Small intestine (tissue), 7 donors: ENCODE measurements around the gene MT3. TPM values are rescaled to one million over a fixed set of nuclear protein-coding genes. Genes with fewer than 3 reads are reported as not detected.
"Not testable (repeated sequence)": the region's sequence is repeated elsewhere in the genome, so short reads cannot be mapped to it uniquely, and the experiment has no call there.

Source experiments
- DNase-seq, 2 donors: peaks; one replicate each; pipeline versions ENCODE4 v3.0.0 to v3.0.0-alpha.2; 2013
- FAIRE-seq: peaks from 2 replicates; lab custom pipeline; 2012; peaks lifted over from hg19 to GRCh38; lab: Jason Lieb, UNC
- H3K27ac ChIP-seq, 3 donors: one replicate each; pipeline ENCODE4 v1.5.1; 2013; ENCODE audit warnings: low read length in 2 of 3, mild to moderate bottlenecking in 2 of 3, control low read depth in 1 of 3, inconsistent platforms in 1 of 3, low read depth in 1 of 3, moderate library complexity in 1 of 3
- H3K27me3 ChIP-seq, 3 donors: one replicate each; pipeline ENCODE4 v1.6.1; 2013; ENCODE audit warnings: low read length in 3 of 3, inconsistent platforms in 1 of 3; ENCODE audit not compliant: control insufficient read depth in 3 of 3, insufficient read depth in 3 of 3
- H3K36me3 ChIP-seq, 3 donors: one replicate each; pipeline ENCODE4 v1.6.1; 2013; ENCODE audit warnings: low read length in 3 of 3, inconsistent platforms in 1 of 3, low read depth in 1 of 3, mild to moderate bottlenecking in 1 of 3, moderate library complexity in 1 of 3; ENCODE audit not compliant: control insufficient read depth in 3 of 3, insufficient read depth in 2 of 3
- H3K4me1 ChIP-seq, 3 donors: one replicate each; pipeline ENCODE4 v1.6.1; 2013; ENCODE audit warnings: low read length in 2 of 3, inconsistent platforms in 1 of 3, low read depth in 1 of 3, mild to moderate bottlenecking in 1 of 3, moderate library complexity in 1 of 3; ENCODE audit not compliant: control insufficient read depth in 3 of 3, insufficient read depth in 2 of 3
- H3K4me3 ChIP-seq, 3 donors: one replicate each; pipeline ENCODE4 v1.5.1; 2013; ENCODE audit warnings: low read length in 3 of 3, control low read depth in 1 of 3, inconsistent platforms in 1 of 3, low read depth in 1 of 3, mild to moderate bottlenecking in 1 of 3, moderate library complexity in 1 of 3
- H3K9me3 ChIP-seq, 2 donors: one replicate each; pipeline ENCODE4 v1.6.1; 2013; ENCODE audit warnings: low read depth in 1 of 2, low read length in 1 of 2; ENCODE audit not compliant: control insufficient read depth in 2 of 2, insufficient read depth in 1 of 2
- WGBS, 3 donors: extraction: QIAGEN DNeasy Blood & Tissue Kit; methylation state at CpG; one replicate each; pipeline ENCODE4 v1.1.7; 2013; 5-methylcytosine and 5-hydroxymethylcytosine counted together
- polyA plus RNA-seq, 4 donors: library from polyadenylated mRNA; stranded (reverse) in 3 of 4; unstranded in 1 of 4; fragments of 200-250 nt in 3 of 4; fragments of 120-200 nt in 1 of 4; gene quantifications; one replicate each; pipeline versions ENCODE4 v1.2.1 to v1.2.3, GENCODE V29; 2013
- donor health status: healthy with polysubstance abuse.
- donor health status: control.
- donor health status: control.
- donor health status: Bipolar disorder and iron deficiency.
- donor health status: healthy.

Gene MT3
- polyA plus RNA-seq, 4 donors: 0.72 to 5.4 TPM; not detected in 2

GRCh38 chr16:56571525-56571924 lies 17.8 kb upstream of the MT3 start:
- Histone ChIP-seq H3K9me3 (no peaks in the 10 kb centered on the region), H3K36me3 (no peaks in the 10 kb centered on the region), H3K4me3 (no peak overlapping the region), H3K4me1 (no peaks in the 10 kb centered on the region), H3K27me3 (peaks cover 0 to 5% (median 0%) of the 10 kb centered on the region in 3 donors), H3K27ac (no peak overlapping the region)
- DNase-seq (no peak), FAIRE-seq (no peak)
- 88 to 90% (median 89%) methylated on average over 11 of the region's 11 CpGs for WGBS, 3 donors

GRCh38 chr16:56574625-56575024 lies 14.7 kb upstream of the MT3 start:
- no peaks in the 10 kb centered on the region for H3K27me3 ChIP-seq
- WGBS, 3 donors: 63 to 72% (median 72%) methylated on average over 1 of the region's 1 CpG
- no peaks in the 10 kb centered on the region for H3K36me3 ChIP-seq
- no peaks in the 10 kb centered on the region for H3K9me3 ChIP-seq
- H3K27ac ChIP-seq: no peak overlapping the region
- FAIRE-seq (no peak), DNase-seq (no peak)
- no peaks in the 10 kb centered on the region for H3K4me1 ChIP-seq
- no peak overlapping the region for H3K4me3 ChIP-seq

- H3K4me3 ChIP-seq: no peak overlapping the region
- no peaks in the 10 kb centered on the region for H3K4me1 ChIP-seq
- DNase-seq (peak; percentile 88), FAIRE-seq (no peak)
- H3K27me3 ChIP-seq: peaks cover 0 to 2% (median 0%) of the 10 kb centered on the region in 3 donors
- 27 to 32% (median 28%) methylated on average over 8 of the region's 8 CpGs for WGBS, 3 donors
- no peaks in the 10 kb centered on the region for H3K9me3 ChIP-seq
- no peaks in the 10 kb centered on the region for H3K36me3 ChIP-seq
- H3K27ac ChIP-seq: no peak overlapping the region
Measured at GRCh38 chr16:56576585-56577299, 12.6 kb upstream of the MT3 start.

GRCh38 chr16:56577300-56577625 lies 12.1 kb upstream of the MT3 start:
- Histone ChIP-seq H3K27me3 (peaks cover 0 to 2% (median 0%) of the 10 kb centered on the region in 3 donors), H3K4me3 (no peak overlapping the region), H3K36me3 (no peaks in the 10 kb centered on the region), H3K4me1 (no peaks in the 10 kb centered on the region), H3K27ac (no peak overlapping the region), H3K9me3 (no peaks in the 10 kb centered on the region)
- FAIRE-seq (no peak), DNase-seq (no peak)
- 54 to 72% (median 65%) methylated on average over 4 of the region's 4 CpGs for WGBS, 3 donors

GRCh38 chr16:56580391-56581048 lies 8.8 kb upstream of the MT3 start:
- FAIRE-seq (no peak), DNase-seq (no peak)
- Histone ChIP-seq H3K36me3 (no peaks in the 10 kb centered on the region), H3K4me3 (no peak overlapping the region), H3K27ac (no peak overlapping the region), H3K9me3 (no peaks in the 10 kb centered on the region), H3K27me3 (peaks cover 0 to 14% (median 0%) of the 10 kb centered on the region in 3 donors), H3K4me1 (no peaks in the 10 kb centered on the region)
- WGBS, 3 donors: 81 to 85% (median 83%) methylated on average over 6 of the region's 6 CpGs

- not testable (repeated sequence) for H3K4me3 ChIP-seq, DNase-seq, H3K9me3 ChIP-seq, H3K4me1 ChIP-seq, H3K36me3 ChIP-seq, H3K27ac ChIP-seq, FAIRE-seq
- WGBS, 3 donors: 83 to 95% (median 90%) methylated on average over 2 of the region's 2 CpGs
- peaks cover 0 to 23% (median 0%) of the 10 kb centered on the region in 3 donors for H3K27me3 ChIP-seq
Measured at GRCh38 chr16:56582911-56583310, 6.4 kb upstream of the MT3 start.

GRCh38 chr16:56583351-56584168 lies 5.8 kb upstream of the MT3 start:
- H3K9me3 ChIP-seq: no peaks in the 10 kb centered on the region
- H3K4me3 ChIP-seq: no peak overlapping the region
- no peaks in the 10 kb centered on the region for H3K36me3 ChIP-seq
- peaks cover 0 to 27% (median 0%) of the 10 kb centered on the region in 3 donors for H3K27me3 ChIP-seq
- no peaks in the 10 kb centered on the region for H3K4me1 ChIP-seq
- no peak for DNase-seq
- no peak overlapping the region for H3K27ac ChIP-seq
- WGBS, 3 donors: 54 to 61% (median 59%) methylated on average over 11 of the region's 11 CpGs
- no peak for FAIRE-seq

- DNase-seq (no peak), FAIRE-seq (no peak)
- 83 to 87% (median 86%) methylated on average over 11 of the region's 11 CpGs for WGBS, 3 donors
- no peak overlapping the region for H3K27ac ChIP-seq
- no peak overlapping the region for H3K4me3 ChIP-seq
- H3K27me3 ChIP-seq: peaks cover 0 to 32% (median 3%) of the 10 kb centered on the region in 3 donors
- no peaks in the 10 kb centered on the region for H3K9me3 ChIP-seq
- H3K4me1 ChIP-seq: no peaks in the 10 kb centered on the region
- H3K36me3 ChIP-seq: no peaks in the 10 kb centered on the region
Measured at GRCh38 chr16:56584276-56584675, 5.1 kb upstream of the MT3 start.
